GM19438 (cell line): ENCODE results near the gene WNT7A.
"Not testable (repeated sequence)": the region's sequence is repeated elsewhere in the genome, so short reads cannot be mapped to it uniquely, and the experiment has no call there.

Source experiments
- ATAC-seq: cut with Tn5 transposase; IDR thresholded peaks from one replicate; pipeline ENCODE4 v1.9.1; 2021; ENCODE audit warnings: low read depth; ENCODE audit not compliant: unreplicated experiment

Gene WNT7A

GRCh38 chr3:13866041-13866965 is 13.6 kb downstream of the WNT7A start:
- no peak for ATAC-seq

GRCh38 chr3:13865581-13865980 is 14.3 kb downstream of the WNT7A start:
- no peak for ATAC-seq

GRCh38 chr3:13865106-13865505 is 14.8 kb downstream of the WNT7A start:
- no peak for ATAC-seq

- no peak for ATAC-seq
These were observed 15.8 kb downstream of the WNT7A start for GRCh38 chr3:13863965-13864595.

- no peak for ATAC-seq
These were observed 16.4 kb downstream of the WNT7A start for GRCh38 chr3:13863382-13863952.

- no peak for ATAC-seq
These were observed 18.4 kb downstream of the WNT7A start for GRCh38 chr3:13861461-13861860.

GRCh38 chr3:13860001-13860400 is 19.9 kb downstream of the WNT7A start:
- no peak for ATAC-seq

- ATAC-seq, result no peak
These were observed 20.9 kb downstream of the WNT7A start for GRCh38 chr3:13858768-13859520.

- no peak for ATAC-seq
These were observed 22.0 kb downstream of the WNT7A start for GRCh38 chr3:13857702-13858380.

GRCh38 chr3:13856628-13857027 is 23.2 kb downstream of the WNT7A start:
- not testable (repeated sequence) for ATAC-seq

GRCh38 chr3:13856006-13856405 is 23.9 kb downstream of the WNT7A start:
- no peak for ATAC-seq

- no peak for ATAC-seq
These were observed 25.4 kb downstream of the WNT7A start for GRCh38 chr3:13854492-13854891.

- no peak for ATAC-seq
These were observed 25.9 kb downstream of the WNT7A start for GRCh38 chr3:13853978-13854296.

- no peak for ATAC-seq
These were observed 26.5 kb downstream of the WNT7A start for GRCh38 chr3:13853256-13853977.

GRCh38 chr3:13852638-13853009 is 27.2 kb downstream of the WNT7A start:
- no peak for ATAC-seq

GRCh38 chr3:13851997-13852637 is 27.8 kb downstream of the WNT7A start:
- ATAC-seq, result no peak

GRCh38 chr3:13851091-13851849 is 28.6 kb downstream of the WNT7A start:
- no peak for ATAC-seq

- ATAC-seq, result no peak
These were observed 29.5 kb downstream of the WNT7A start for GRCh38 chr3:13850161-13850945.
